Measurements from ENCODE around the gene PRKN. TPM values are rescaled to one million over a fixed set of nuclear protein-coding genes. Genes with fewer than 3 reads are reported as not detected.

PRKN gene
- polyA plus RNA-seq, 1 donor: 4.6 TPM

DNA sequence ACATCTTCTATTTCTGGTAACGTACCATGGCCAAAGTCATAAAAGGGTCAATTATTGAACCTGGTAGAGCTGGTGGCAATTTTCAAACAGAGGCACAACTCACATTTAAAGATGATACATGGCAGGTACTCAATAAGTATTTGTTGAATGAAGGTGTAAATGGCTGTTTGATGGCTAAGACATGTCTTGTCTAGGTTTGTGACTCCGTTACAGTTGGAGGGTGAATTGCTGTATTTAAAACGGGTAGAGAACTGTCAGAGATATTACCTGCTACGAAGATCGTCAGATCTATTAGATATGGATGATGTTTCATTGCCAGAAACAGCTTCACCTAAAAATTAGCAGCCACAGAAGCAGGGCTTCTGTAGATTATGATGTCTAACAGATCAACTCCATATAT lies 601.9 kb downstream of the PRKN start:
- no peak for DNase-seq (ENCODE audit: low read depth)

DNA sequence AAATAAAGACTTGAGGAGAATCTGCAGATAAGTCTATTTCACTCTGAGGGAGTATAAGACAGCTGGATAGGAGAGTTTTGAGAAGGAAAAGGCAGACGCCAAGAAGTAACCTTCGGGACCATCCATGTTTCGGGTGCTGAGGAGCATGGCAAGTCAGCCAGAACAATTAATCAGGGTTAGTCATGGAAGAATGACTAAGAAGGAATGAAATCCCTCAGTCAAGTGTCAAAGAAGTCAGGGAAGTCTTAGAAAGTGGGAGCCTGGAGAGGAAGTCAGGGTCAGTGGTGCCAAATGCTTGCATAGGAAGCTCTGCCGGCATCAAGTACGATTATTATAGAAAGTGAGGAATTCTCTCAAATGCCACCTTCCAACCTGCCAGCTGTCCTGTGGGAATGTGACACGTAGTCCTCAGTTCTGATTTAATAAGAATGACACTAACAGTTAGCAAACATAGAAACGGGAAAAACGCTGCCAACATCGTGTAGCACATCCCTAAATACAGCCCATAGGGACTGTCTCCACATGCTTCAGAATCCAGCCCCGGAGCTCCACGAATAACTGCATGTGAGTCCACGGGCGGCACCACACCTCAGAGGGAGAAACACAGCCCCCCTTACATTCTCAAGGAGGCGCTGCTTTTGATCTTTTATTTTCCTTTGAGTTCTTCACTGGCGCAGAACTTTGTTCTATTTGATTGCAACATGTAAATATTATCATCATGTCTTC lies 602.7 kb downstream of the PRKN start:
- DNase-seq (ENCODE audit: low read depth): no peak

DNA sequence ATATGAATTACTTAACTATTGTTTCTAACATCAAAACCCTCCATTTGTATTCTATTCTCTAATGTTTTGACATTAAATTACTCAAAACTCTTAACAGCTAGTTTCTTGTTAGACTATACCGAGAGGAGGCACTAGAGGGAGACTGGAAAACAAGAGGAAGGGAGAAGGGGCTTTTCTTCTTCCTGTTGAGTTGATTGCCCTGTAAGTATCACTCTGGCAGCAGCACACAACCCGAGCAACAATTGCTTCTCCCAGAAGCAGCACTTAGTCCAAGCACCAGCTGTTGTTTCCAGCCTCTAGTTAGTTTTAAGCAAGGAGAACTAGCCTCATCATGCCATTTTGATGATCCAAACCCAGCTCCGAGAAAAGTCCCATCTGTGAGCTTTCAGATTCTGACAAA lies 603.8 kb downstream of the PRKN start:
- DNase-seq (ENCODE audit: low read depth): no peak

DNA sequence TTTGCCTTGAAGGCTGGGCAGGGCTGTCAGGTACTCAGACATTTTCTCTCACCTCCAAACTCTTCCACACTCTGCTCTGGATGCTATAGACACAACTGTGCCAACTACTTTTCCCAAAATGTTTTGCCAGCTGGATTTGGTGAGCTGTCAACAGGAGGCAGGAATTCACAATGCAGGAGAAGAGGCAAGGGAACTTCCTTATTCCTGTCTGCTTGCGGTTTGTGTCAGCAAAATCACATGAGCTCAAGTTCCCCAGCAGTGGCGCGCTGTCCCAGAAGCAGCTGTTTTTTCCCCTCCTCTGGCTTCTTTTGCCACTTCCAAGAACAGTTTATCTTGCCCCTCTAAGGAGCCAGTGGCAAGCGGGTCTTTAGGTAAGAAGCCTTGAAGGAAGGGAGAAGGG lies 608.2 kb downstream of the PRKN start:
- DNase-seq (ENCODE audit: low read depth): no peak

DNA sequence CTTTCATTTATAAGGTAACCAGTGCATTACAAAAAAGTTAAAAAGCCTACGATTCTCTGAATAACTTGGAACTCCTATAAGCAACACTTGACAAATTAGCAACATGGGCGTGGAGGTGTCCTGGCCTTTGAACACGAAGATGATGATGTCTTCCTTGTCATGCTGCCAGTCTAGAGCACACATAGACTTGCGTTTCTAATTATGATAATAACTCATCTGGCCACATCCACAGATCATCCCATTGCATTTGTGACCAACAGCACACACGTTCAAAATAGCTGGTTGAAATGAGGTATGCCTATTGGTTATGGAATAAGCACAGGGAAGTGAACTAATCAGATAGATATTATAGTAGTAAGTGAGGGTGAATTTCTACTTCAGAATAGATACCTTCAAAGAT lies 608.9 kb downstream of the PRKN start:
- no peak for DNase-seq (ENCODE audit: low read depth)

DNA sequence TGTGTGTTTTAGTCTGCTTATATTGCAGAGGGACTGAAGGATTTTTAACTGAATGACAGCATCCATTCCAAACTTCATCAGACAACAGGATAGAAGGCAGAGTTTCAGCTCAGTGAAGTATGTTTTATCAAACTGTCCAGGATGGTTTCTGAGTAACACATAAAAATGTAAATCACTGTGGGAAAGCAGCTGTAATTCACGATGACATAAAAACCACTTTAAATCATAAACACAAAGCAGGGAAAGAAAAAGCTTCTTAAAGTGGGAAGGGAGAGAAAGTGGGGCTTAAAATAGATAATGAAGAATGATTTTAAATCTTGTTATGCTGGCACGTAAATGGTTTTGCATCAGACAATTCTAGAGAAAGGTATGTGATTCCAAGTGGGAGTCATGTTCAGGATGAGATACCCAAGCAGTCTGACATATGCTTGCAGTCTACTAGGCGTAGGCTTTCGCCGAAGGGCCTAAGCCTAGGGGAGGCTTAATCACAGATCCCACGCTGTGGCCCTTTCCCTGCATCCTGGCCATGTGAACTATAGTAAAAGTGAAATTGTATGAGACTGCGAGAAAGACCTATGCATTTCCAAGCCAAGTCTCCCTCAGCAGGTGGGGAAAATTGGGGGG lies 610.6 kb downstream of the PRKN start:
- no peak for DNase-seq (ENCODE audit: low read depth)

DNA sequence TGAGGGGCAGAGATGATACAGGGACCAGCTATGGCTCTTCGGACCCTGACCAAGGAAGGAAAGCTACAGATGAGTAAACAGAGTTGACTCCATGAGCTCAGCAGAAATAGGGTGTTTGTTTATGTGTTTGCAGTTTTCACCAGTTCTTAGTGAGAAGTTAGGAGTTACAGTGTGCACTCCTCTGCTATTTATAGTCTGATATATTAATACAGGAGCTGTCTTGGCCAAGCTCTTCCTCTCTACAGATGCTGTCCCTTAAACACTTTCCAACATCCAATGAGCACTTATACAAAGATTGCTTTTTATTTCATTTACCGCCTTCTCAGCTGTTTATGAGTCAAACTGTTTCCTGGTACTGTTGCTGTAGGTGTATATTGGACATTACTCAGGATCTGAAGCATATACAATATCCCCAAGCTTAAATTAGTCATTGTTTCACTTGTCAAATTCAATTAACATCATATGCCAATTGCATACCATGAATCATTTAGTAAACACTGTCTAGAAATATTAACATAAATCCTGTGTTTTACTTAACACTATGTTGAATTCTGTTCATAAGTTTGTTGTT lies 618.0 kb downstream of the PRKN start:
- no peak for DNase-seq (ENCODE audit: low read depth)

DNA sequence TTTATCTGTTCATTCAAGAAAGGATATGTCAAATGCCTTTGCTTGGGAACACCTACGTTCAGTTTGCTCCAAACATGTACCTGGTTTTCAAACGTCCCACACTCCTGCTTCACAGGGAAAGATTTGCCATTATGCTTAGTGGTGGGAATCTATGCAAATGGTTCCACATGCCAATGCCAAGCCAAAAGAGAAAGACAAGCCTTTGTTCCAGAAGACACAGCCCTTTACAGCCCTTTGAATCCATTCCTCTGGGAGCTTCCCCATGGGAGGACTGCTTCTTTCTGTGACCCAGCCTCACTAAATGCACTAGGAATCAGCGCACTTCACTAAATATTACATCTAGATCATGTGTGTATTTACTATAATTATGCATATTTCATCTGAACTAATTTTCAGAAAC lies 619.5 kb downstream of the PRKN start:
- DNase-seq (ENCODE audit: low read depth): no peak

DNA sequence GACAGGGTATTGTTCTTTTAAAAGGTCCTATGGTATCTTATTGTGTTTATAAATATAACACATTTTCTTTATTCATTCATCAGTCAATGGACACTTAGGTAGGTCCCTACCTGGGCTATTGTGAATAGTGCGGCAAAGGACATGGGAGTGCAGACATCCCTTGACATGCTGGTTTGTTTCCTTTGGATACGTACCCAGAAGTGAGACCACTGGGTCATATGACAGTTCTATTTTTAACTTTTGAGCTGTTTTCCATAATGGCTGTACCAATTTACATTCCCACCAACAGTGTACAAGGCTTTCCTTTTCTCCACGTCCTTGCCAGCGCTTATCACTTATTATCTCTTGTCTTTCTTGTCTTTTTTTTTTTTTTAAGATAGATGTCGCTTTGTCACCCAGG lies 627.5 kb downstream of the PRKN start:
- DNase-seq (ENCODE audit: low read depth): no peak

DNA sequence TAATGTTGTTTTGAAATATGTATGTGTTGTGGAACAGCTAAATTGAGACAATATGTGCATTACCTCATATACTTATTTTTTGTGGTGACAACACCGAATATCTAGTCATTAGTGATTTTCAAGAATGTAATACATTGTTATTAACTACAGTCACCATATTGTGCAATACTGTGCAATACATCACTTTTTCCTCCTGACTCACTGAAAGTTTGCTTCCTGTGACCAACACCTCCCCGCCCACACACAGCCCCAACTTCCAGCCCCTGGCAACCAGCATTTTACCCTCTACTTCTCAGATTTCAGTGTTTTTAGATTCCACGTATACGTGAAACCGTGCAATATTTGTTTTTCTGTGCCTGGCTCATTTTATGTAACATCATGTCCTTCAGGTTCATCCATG lies 627.9 kb downstream of the PRKN start:
- DNase-seq (ENCODE audit: low read depth): no peak

DNA sequence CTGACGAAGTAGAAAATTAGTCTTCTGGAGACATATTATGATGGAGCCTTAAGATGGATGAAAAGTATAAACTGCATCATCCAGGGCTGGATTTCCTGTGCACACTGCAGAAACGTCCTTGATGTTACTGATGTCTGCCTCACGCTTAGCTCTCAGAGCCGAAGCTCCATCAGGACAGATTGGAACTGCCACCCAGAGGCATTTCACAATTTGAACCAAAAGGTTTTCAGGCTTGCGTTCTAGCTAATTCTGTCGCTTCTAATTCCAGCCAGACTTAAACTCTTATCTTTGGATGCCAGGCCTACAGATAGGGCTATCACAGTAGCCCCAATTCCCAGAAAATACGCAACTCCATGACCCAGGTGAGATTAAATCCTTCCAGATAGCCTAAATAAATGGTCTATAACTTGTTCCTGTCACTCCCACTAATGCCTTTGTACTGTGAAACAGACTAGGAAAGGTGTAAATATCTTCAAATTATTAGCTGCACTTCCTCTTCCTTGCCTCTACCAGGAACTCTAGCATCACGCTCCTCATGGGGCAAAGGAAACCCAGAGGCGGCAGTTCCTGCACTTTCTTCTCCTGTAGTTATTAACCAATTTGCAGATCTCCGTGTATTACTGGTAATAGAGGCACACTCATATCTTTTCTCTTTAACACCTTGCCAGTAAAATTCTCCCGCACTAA lies 634.6 kb downstream of the PRKN start:
- no peak for DNase-seq (ENCODE audit: low read depth)

DNA sequence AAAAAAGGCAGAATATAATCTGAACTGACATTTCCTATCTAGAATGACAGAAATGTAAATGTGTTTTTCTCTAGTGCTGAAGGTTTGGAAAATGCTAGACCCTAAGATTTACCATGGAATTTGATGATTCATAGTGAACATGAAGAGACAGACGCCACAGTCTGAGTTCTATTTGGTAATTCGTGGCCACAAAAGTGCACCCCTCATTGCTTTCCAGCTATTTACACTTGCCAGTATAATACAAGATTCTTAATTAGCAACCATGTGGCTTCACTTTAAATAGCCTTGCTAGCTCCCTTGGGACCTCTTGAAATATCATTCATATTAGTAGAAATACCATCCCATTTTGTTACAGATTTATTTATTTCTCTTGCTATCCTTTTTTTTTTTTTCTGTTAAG lies 636.8 kb downstream of the PRKN start:
- no peak for DNase-seq (ENCODE audit: low read depth)

DNA sequence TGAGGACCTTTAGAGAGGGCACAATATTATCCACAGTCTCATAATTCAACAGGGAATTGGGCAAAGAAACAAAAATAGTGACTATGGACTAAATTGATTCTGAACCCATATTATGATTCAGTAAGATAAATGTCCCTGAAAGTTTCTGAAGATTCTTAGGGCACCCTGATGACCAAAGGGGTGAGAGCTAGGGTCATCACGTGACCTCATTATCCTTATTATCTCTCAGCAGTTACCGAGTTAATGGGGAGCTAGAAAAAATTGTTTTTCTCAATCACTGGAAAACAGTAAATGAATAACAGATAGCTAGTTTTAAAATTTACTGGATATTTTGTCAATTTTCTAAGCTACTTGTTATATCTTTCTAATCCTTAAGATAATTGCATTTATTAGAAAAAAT lies 639.5 kb downstream of the PRKN start:
- DNase-seq (ENCODE audit: low read depth): no peak

DNA sequence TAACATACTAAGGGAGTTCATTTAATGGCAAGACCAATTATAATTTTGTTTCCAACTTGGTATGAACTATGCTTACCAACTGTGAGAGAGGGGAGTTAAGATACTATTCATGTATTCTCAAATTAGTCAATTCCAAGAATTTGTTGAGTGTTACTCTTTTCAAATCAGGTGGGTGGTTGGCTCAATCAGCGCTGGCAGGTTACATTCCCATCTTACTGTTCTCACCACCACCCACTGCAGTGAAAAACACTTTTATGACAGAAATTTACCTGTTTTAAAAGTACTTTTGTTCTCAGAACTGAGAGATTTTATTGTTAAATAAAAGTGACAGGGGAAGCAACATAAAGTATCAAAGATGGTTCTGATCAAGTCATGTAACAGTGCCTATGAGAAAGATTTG lies 642.0 kb downstream of the PRKN start:
- no peak for DNase-seq (ENCODE audit: low read depth)

DNA sequence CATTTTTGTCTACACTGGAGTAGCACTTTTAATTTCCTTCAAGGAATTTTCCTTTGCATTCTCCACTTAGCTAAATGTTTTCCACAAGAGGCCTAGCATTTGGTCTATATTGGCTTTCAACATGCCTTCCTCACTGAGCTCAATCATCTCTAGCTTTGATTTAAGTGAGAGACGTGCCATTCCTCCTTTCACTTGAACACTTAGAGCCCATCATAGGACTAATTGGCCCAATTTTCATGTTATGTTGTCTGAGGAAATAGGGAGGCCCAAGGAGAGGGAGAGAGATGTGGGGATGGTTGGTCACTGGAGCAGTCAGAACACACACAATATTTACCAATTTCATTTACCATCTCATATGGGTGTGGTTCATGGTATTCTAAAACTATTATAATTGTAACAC lies 645.0 kb downstream of the PRKN start:
- DNase-seq (ENCODE audit: low read depth): no peak

DNA sequence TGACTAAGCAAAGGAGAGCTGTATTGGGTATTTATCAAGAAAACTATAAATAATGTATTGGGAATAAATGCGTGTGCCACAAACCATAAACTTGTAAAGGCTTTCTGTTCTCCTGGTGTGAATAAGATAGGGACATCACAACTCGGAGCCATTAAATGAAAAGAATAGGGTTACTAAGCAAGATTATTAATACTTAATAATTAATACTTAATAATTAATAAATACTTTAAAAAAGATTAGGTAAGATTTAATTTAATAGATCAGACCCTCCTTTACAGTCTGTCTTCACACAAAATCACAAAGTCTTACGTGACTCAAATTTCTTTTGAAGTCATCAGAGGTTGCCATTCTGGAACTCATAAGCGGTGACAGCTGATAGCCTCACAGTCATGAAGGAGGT lies 648.9 kb downstream of the PRKN start:
- no peak for DNase-seq (ENCODE audit: low read depth)

DNA sequence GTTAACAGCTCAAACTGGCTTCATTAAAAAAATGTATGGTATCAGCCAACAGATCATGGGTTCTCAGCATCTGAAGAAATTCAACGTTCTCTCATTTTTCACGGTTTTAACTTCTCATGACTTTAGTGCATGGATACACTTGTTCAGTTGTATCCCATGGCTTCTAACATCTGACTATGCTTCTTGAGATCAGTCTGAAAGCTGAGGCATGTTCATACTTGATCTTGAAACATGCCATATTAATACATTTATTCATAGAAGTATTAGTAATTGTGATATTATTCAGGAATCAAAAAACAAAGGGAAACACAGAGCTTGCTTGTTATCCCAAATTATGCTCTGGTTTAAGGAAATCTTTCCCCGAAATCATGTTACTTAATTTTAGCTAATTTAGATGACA lies 649.4 kb downstream of the PRKN start:
- DNase-seq (ENCODE audit: low read depth): no peak

DNA sequence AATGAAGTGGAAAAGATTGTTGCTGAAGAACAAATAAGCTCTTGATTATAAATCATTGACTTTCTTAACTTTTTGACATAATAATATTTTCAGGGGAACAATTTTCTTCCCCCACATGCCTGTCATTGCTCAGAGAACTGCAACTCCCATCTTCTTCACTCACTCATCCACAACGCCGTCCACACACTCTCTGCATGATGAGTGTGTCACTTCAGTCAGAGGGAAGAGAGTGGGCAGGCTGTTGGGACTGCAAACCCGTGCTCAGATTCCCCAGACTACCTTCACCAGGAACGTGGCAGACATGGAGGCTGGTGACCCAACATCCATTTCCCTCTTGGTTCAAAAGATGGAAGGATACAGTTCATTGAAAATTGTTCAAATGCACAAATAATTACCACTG lies 650.8 kb downstream of the PRKN start:
- no peak for DNase-seq (ENCODE audit: low read depth)

DNA sequence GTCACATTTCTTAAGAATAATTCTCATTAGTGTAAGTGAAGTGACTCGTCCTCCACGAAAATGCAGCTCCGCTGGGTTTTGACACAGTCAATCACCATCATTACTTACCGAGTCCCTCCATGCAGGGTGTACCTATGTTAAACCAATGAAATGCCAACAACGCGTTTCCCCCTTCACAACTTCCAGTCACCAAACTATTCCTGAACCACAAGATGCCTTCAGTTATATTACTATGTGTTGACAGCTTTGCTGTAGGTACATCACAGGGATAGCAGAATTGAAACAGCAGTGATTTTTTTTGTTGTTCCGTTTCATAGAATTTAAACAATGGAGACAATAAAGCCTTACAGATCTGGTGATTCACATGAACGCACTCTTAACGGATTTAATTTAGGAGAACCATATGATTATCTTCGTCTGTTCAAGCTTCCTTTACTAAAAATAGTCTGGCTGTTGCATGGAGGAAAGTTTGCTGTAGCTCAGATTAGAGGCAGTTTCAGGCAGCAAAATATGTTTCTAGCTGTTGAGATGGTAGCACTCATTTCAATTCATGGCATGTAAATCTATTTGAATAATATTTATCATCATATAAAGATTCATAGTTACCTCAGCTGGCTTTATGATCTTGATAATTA lies 652.8 kb downstream of the PRKN start:
- no peak for DNase-seq (ENCODE audit: low read depth)

DNA sequence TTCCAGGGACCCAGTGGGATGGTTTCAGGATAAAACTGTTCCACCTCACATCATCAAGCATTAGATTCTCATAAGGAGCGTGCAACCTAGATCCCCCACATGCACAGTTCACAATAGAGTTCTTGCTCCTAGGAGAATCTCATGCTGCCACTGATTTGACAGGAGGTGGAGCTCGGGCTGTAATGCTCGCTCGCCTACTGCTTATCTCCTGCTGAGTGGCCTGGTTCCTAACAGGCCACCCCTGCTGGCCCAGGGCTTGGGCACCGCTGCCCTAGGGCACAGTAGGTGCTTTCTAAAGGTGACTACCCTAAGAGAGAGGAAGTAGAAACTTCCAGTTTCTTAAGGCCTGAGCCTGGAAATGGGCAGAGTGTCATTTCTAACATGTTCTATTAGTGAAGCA lies 656.9 kb downstream of the PRKN start:
- DNase-seq (ENCODE audit: low read depth): no peak

DNA sequence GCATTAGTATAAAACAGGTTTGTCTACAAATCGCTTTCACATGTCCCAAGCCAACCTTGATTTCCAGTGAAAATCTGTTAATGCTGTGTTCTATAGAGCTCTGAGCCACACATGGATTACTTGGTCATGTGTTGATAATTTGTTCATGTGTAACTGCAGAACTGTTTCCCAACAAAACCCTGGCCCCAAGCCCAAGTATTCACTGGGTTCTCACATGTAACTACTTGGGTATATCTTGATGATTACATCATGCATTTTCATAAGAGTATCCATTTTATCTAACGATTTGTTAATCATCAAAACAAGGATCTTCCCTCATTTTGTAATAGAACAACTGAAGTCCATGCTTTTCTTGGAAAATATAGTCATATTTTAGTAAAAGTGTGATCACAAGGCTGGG lies 657.6 kb downstream of the PRKN start:
- no peak for DNase-seq (ENCODE audit: low read depth)

DNA sequence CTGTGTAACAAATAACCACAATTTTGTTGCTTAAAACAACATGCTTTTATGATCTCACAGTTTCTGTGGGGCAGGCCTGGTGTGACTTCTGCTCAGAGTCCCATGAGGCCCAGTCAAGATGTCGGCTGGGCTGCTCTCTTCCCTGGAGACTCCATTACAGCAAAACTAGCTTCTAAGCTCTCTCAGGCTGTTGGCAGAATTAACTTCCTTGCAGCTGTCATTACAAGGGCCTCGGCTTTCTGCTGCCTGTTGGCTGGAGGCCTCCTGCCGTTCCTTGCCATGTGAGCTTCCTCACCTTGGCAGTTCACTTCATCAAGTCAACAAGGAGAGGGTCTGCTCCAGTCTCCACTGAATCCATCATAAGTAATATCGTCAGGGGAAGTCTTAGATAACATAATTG lies 659.2 kb downstream of the PRKN start:
- DNase-seq (ENCODE audit: low read depth): no peak

DNA sequence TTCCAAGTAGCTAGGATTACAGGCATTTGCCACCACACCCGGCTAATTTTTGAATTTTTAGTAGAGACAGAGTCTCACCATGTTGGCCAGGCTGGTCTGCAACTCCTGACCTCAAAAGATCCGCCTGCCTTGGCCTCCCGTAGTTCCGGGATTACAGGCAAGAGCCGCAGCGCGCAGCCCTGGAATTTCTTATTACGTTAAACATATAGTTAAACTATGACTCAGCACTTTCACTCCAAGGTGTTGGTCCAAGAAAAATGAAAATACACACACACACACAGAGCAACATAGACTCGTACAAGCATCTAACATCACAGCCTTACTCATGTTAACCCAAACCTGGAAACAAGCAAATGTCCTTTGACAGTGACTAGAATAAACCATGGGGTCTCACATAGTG lies 663.9 kb downstream of the PRKN start:
- DNase-seq (ENCODE audit: low read depth): no peak
